Measurements from ENCODE around the gene EIF2S2. TPM values are rescaled to one million over a fixed set of nuclear protein-coding genes. Genes with fewer than 3 reads are reported as not detected.

EIF2S2 gene
- total RNA-seq, 1 experiment from 2014 or later: 124 TPM

DNA sequence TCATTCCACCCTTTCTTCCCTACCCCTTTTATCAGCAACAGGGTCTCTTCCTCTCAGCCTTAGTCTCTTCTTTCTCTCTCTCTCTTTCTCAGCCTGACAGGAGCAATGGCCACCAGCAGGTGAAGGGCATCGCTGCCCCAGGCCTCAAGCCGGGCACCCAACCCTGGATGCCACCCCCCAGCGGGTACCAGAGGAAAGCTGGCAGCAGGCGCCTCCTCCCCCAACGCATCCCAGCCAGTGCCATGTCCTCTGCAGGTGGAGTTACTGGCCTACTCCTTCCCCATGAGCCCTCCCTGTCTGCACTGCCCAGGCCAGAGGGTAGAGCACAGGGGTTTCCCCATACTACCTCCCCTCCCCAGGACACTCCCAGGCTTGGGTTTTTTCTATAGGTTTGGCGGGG, 32.2 kb downstream of the EIF2S2 start:
- POLR2A ChIA-PET: no interaction called here
- CTCF ChIA-PET: no interaction called here
- no peaks in the 10 kb centered on the region for H3K4me1 Mint-ChIP-seq
- no peak for TF ChIP-seq ATF1 (CRISPR knock-in tag; IDR thresholded peaks at IDR 0.05)
- no peak for TF ChIP-seq ZNF219 (CRISPR knock-in tag; IDR thresholded peaks at IDR 0.05; ENCODE audit: borderline replicate concordance)
- no peak for TF ChIP-seq CREB1 (CRISPR knock-in tag; IDR thresholded peaks at IDR 0.05)
- no peak for TF ChIP-seq ERG (CRISPR knock-in tag; IDR thresholded peaks at IDR 0.05)
- no peak for TF ChIP-seq MYBL2 (CRISPR knock-in tag; IDR thresholded peaks at IDR 0.05)
- TF ChIP-seq ATF3 (CRISPR knock-in tag; conservative IDR thresholded peaks at IDR 0.05): no peak
- no peak for ATAC-seq
- H3K9me3 Mint-ChIP-seq: no peaks in the 10 kb centered on the region
- H3K36me3 Mint-ChIP-seq: peaks cover 11% of the 10 kb centered on the region; the same call in 1 of the 2 replicates
- no peak for DNase-seq (ENCODE audit: low spot score)
- H3K27ac Mint-ChIP-seq: no peak overlapping the region
- no peaks in the 10 kb centered on the region for H3K27me3 Mint-ChIP-seq (ENCODE audit: low read depth)
- no peak overlapping the region for H3K4me3 Mint-ChIP-seq

DNA sequence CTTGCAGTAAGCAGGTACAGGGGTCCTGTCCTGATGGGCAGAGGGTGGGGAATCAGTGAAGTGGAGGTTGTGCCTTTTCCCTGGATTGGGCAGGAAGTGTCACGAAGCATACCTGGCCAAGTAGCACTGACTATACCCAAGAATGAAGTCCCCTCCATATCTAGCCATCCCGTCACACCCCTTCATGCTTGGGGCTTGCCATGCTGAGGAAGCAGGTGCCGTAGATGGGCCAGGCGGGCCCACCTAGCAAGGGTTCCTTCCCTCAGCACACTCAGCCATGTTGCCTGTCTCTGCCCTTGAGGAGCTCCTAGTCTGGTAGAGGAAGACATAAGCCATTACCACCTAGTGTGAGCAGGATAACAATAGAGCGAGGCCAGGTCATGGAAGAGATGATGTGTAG, 33.5 kb downstream of the EIF2S2 start:
- TF ChIP-seq ELF4 (CRISPR knock-in tag; IDR thresholded peaks at IDR 0.05; ENCODE audit: low read depth): no peak
- no peak for TF ChIP-seq PRRX2 (CRISPR knock-in tag; IDR thresholded peaks at IDR 0.05)
- no peak for TF ChIP-seq ZNF416 (CRISPR knock-in tag; IDR thresholded peaks at IDR 0.05)
- TF ChIP-seq, protein P1, sequence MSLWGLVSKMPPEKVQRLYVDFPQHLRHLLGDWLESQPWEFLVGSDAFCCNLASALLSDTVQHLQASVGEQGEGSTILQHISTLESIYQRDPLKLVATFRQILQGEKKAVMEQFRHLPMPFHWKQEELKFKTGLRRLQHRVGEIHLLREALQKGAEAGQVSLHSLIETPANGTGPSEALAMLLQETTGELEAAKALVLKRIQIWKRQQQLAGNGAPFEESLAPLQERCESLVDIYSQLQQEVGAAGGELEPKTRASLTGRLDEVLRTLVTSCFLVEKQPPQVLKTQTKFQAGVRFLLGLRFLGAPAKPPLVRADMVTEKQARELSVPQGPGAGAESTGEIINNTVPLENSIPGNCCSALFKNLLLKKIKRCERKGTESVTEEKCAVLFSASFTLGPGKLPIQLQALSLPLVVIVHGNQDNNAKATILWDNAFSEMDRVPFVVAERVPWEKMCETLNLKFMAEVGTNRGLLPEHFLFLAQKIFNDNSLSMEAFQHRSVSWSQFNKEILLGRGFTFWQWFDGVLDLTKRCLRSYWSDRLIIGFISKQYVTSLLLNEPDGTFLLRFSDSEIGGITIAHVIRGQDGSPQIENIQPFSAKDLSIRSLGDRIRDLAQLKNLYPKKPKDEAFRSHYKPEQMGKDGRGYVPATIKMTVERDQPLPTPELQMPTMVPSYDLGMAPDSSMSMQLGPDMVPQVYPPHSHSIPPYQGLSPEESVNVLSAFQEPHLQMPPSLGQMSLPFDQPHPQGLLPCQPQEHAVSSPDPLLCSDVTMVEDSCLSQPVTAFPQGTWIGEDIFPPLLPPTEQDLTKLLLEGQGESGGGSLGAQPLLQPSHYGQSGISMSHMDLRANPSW (CRISPR knock-in tag; conservative IDR thresholded peaks at IDR 0.05; ENCODE audit: low read depth): no peak
- CTCF ChIA-PET: interaction anchor here (2.0 to 2.1 kb wide), 2 partner anchors 10 to 216 kb away, joined by 7 to 8 read pairs; no protein-coding TSS in a partner anchor

GRCh38 chr20:34076952-34077351, 35.1 kb downstream of the EIF2S2 start:
- no peaks in the 10 kb centered on the region for H3K9me3 Mint-ChIP-seq
- peaks cover 6% of the 10 kb centered on the region for H3K4me1 Mint-ChIP-seq
- peaks cover 15% of the 10 kb centered on the region; the same call in 1 of the 2 replicates for H3K36me3 Mint-ChIP-seq
- ChIA-PET CTCF (interaction anchor here (2.0 to 2.1 kb wide), 2 partner anchors 8 to 214 kb away, joined by 7 to 8 read pairs; no protein-coding TSS in a partner anchor), POLR2A (no interaction called here)
- TF ChIP-seq NFATC4 (CRISPR knock-in tag; IDR thresholded peaks at IDR 0.05): no peak
- no peak overlapping the region for H3K27ac Mint-ChIP-seq
- no peak for DNase-seq (ENCODE audit: low spot score)
- H3K27me3 Mint-ChIP-seq (ENCODE audit: low read depth): no peaks in the 10 kb centered on the region
- H3K4me3 Mint-ChIP-seq: no peak overlapping the region
- no peak for ATAC-seq

More for the DNA sequence above, 33.5 kb downstream of the EIF2S2 start:
- DNase-seq (ENCODE audit: low spot score): no peak
- Mint-ChIP-seq H3K9me3 (no peaks in the 10 kb centered on the region), H3K27me3 (ENCODE audit: low read depth) (no peaks in the 10 kb centered on the region), H3K4me1 (peaks cover 3% of the 10 kb centered on the region), H3K36me3 (peaks cover 9% of the 10 kb centered on the region; the same call in 1 of the 2 replicates), H3K27ac (no peak overlapping the region), H3K4me3 (no peak overlapping the region)
- POLR2A ChIA-PET: interaction anchor here (1.0 kb wide), 1 partner anchor 33 kb away, joined by 4 read pairs; no protein-coding TSS in a partner anchor
- ATAC-seq: no peak

DNA sequence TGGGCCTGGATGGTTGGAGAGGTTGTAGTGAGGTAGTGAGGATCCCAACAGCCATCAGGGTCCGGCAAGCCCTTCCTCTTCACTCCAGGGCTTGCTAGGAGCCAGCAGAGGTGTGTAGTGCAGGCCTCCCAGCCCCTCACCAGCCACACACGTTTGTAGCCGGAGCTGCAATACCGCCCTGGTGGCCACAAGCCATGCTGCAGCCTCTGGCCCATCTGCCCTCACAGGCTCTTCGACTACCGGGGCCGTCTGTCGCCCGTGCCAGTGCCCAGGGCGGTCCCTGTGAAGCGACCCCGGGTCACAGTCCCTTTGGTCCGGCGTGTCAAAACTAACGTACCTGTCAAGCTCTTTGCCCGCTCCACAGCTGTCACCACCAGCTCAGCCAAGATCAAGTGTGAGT, 36.4 kb downstream of the EIF2S2 start:
- Mint-ChIP-seq H3K4me1 (peaks cover 6% of the 10 kb centered on the region), H3K36me3 (peaks cover 11% of the 10 kb centered on the region; the same call in 1 of the 2 replicates), H3K9me3 (no peaks in the 10 kb centered on the region), H3K27me3 (ENCODE audit: low read depth) (no peaks in the 10 kb centered on the region), H3K27ac (no peak overlapping the region), H3K4me3 (no peak overlapping the region)
- POLR2A ChIA-PET: no interaction called here
- DNase-seq (ENCODE audit: low spot score) (peak; percentile 47), ATAC-seq (peak; percentile 87)
- CTCF ChIA-PET: interaction anchor here (0.5 to 2.5 kb wide), 4 partner anchors 31 to 267 kb away, joined by 3 to 9 read pairs (median 4); no protein-coding TSS in a partner anchor
- TF ChIP-seq RORB (CRISPR knock-in tag; IDR thresholded peaks at IDR 0.05): no peak
- no peak for TF ChIP-seq NFE2L1 (CRISPR knock-in tag; IDR thresholded peaks at IDR 0.05)
- TF ChIP-seq, protein P2, sequence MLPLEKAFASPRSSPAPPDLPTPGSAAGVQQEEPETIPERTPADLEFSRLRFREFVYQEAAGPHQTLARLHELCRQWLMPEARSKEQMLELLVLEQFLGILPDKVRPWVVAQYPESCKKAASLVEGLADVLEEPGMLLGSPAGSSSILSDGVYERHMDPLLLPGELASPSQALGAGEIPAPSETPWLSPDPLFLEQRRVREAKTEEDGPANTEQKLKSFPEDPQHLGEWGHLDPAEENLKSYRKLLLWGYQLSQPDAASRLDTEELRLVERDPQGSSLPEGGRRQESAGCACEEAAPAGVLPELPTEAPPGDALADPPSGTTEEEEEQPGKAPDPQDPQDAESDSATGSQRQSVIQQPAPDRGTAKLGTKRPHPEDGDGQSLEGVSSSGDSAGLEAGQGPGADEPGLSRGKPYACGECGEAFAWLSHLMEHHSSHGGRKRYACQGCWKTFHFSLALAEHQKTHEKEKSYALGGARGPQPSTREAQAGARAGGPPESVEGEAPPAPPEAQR (CRISPR knock-in tag; IDR thresholded peaks at IDR 0.05): no peak
- TF ChIP-seq ZNF317 (CRISPR knock-in tag; IDR thresholded peaks at IDR 0.05; ENCODE audit: borderline replicate concordance, low read depth): no peak
- TF ChIP-seq TCF7 (CRISPR knock-in tag; IDR thresholded peaks at IDR 0.05; ENCODE audit: low read depth): no peak
- no peak for TF ChIP-seq FOXK1 (CRISPR knock-in tag; IDR thresholded peaks at IDR 0.05)

Measured in WTC11 (cell line).